OCI-LY7 (cell line): ENCODE data around the gene IGLL5. TPM values are rescaled to one million over a fixed set of nuclear protein-coding genes. Genes with fewer than 3 reads are reported as not detected.
A peak's percentile ranks its signal among the peaks of the same experiment; 100 is the strongest.

ENCODE experiments used
- BruUV-seq: library from RNA; stranded (reverse); fragments of 400-500 nt; replicated peaks from 2 replicates; lab custom pipeline; 2021; lab: Mats Ljungman, UMichigan
- CTCF ChIA-PET: fragments of 300-600 bp; sonication (Branson Sonifier 250); formaldehyde crosslinking; loops from one replicate; lab custom pipeline; 2022; ENCODE audit warnings: antibody characterized with exemption; ENCODE audit not compliant: unreplicated experiment; lab: Charles Lee
- POLR2A ChIA-PET: fragments of 300-600 bp; sonication (Branson Sonifier 250); formaldehyde crosslinking; loops from one replicate; lab custom pipeline; 2022; ENCODE audit warnings: antibody characterized with exemption; lab: Charles Lee
- DNase-seq: peaks from one replicate; pipeline ENCODE4 v3.0.0-alpha.2; 2015; ENCODE audit warnings: low spot score
- H2AFZ ChIP-seq: fragments of 200-600 bp; sonication (generic), shearing (Covaris generic); 2 replicates; pipeline ENCODE4 v1.6.1; 2014; ENCODE audit warnings: mild to moderate bottlenecking, antibody characterized with exemption, low read length, moderate library complexity
- H3K27ac ChIP-seq: fragments of 200-600 bp; sonication (generic); 2 replicates; pipeline ENCODE4 v1.5.1; 2014; ENCODE audit warnings: mixed run types, low read depth, mild to moderate bottlenecking, moderate library complexity, low read length, inconsistent platforms; ENCODE audit not compliant: poor library complexity, severe bottlenecking
- H3K36me3 ChIP-seq: fragments of 200-600 bp; sonication (generic); 2 replicates; pipeline ENCODE4 v1.6.1; 2014; ENCODE audit warnings: mild to moderate bottlenecking, antibody characterized with exemption, low read length, moderate library complexity, mixed read lengths; ENCODE audit not compliant: insufficient read depth
- H3K4me1 ChIP-seq: fragments of 200-600 bp; sonication (generic); 2 replicates; pipeline ENCODE4 v1.5.1; 2014; ENCODE audit warnings: mild to moderate bottlenecking, low read length; ENCODE audit not compliant: insufficient read depth, poor library complexity, severe bottlenecking
- H3K4me2 ChIP-seq: fragments of 200-600 bp; sonication (generic); 2 replicates; pipeline ENCODE4 v1.6.1; 2014; ENCODE audit warnings: mild to moderate bottlenecking, low read length
- H3K4me3 ChIP-seq: fragments of 200-600 bp; sonication (generic); 2 replicates; pipeline ENCODE4 v1.5.1; 2014; ENCODE audit warnings: mild to moderate bottlenecking, low read depth, low read length; ENCODE audit not compliant: poor library complexity, severe bottlenecking
- H3K79me2 ChIP-seq: fragments of 200-600 bp; sonication (generic); 2 replicates; pipeline ENCODE4 v1.6.1; 2016; ENCODE audit warnings: low read depth, mild to moderate bottlenecking, low read length, moderate library complexity, mixed read lengths; ENCODE audit not compliant: insufficient read depth
- H3K9me2 ChIP-seq: fragments of 200-600 bp; sonication (generic); 2 replicates; pipeline ENCODE4 v1.6.1; 2016; ENCODE audit warnings: mild to moderate bottlenecking, low read length, mixed read lengths; ENCODE audit not compliant: insufficient read depth
- H3K9me3 ChIP-seq: fragments of 200-600 bp; sonication (generic); 2 replicates; pipeline ENCODE4 v1.6.1; 2014; ENCODE audit warnings: mild to moderate bottlenecking, mixed run types, low read length, mixed read lengths
- H4K20me1 ChIP-seq: fragments of 200-600 bp; sonication (generic); 2 replicates; pipeline ENCODE4 v1.6.1; 2014; ENCODE audit warnings: mild to moderate bottlenecking, antibody characterized with exemption, low read length, moderate library complexity, mixed read lengths; ENCODE audit not compliant: insufficient read depth
- CTCF ChIP-seq: fragments of 200-600 bp; sonication (generic); conservative IDR thresholded peaks from 2 replicates; pipeline ENCODE4 v1.5.1; 2014; ENCODE audit warnings: mild to moderate bottlenecking, antibody characterized with exemption, low read length, moderate library complexity, mixed read lengths
- EZH2phosphoT487 ChIP-seq: fragments of 200-600 bp; sonication (generic); IDR thresholded peaks from 2 replicates; pipeline ENCODE4 v1.6.1; 2018; ENCODE audit warnings: low read depth, borderline replicate concordance, mild to moderate bottlenecking, mixed run types, antibody characterized with exemption, low read length, moderate library complexity, mixed read lengths
- intact Hi-C: fragments of 100-400 bp; cut with micrococcal nuclease; formaldehyde crosslinking; loops from one replicate; pipeline ENCODE4 v1.10.0; 2022; ENCODE audit not compliant: unreplicated experiment
- total RNA-seq, 2 experiments: library from RNA; depleted of rRNA in 1 of 2; stranded (reverse); fragments of >200 nt in 1 of 2; shearing (Covaris generic) in 1 of 2; gene quantifications; 2 replicates each; pipeline ENCODE4 v1.2.3, GENCODE V29; 2014 to 2022

Gene IGLL5
- total RNA-seq, 2 experiments from 2014 or later = 219 to 364 TPM

- Histone ChIP-seq H3K27ac (peak overlapping the region; percentile 81), H3K36me3 (peaks cover 78% of the 10 kb centered on the region), H3K4me3 (peak overlapping the region; percentile 87), H3K9me2 (no peaks in the 10 kb centered on the region), H4K20me1 (no peaks in the 10 kb centered on the region), H3K9me3 (no peaks in the 10 kb centered on the region), H3K4me1 (peaks cover 75% of the 10 kb centered on the region), H3K4me2 (peak overlapping the region; percentile 77), H2AFZ (no peak overlapping the region), H3K79me2 (peaks cover 61% of the 10 kb centered on the region)
- peak; percentile 48 for DNase-seq
- intact Hi-C loops = loop anchor here (1.0 kb wide), 2 partner anchors 37 to 41 kb away; no protein-coding TSS in a partner anchor
- BruUV-seq = no TSS peak
- ChIA-PET POLR2A (interaction anchor here (1.6 to 8.1 kb wide), 3 partner anchors 9 to 47 kb away, joined by 5 to 93 read pairs (median 8); no protein-coding TSS in a partner anchor), CTCF (no interaction called here)
- TF ChIP-seq CTCF = no peak
- no peak for TF ChIP-seq EZH2phosphoT487
Measured at GRCh38 chr22:22893891-22894739, 6.5 kb downstream of the IGLL5 start.

GRCh38 chr22:22894740-22895731 lies 7.4 kb downstream of the IGLL5 start:
- intact Hi-C loops = no loop called here

More at GRCh38 chr22:22894740-22895731, 7.4 kb downstream of the IGLL5 start:
- Histone ChIP-seq H4K20me1 (no peaks in the 10 kb centered on the region), H3K9me3 (no peaks in the 10 kb centered on the region), H3K4me3 (peak overlapping the region; percentile 87), H3K4me1 (peaks cover 82% of the 10 kb centered on the region), H3K36me3 (peaks cover 69% of the 10 kb centered on the region), H3K27ac (peak overlapping the region; percentile 81), H3K4me2 (peak overlapping the region; percentile 77), H3K79me2 (peaks cover 52% of the 10 kb centered on the region), H2AFZ (no peak overlapping the region), H3K9me2 (no peaks in the 10 kb centered on the region)
- ChIA-PET CTCF (interaction anchor here (1.1 kb wide), 1 partner anchor 34 kb away, joined by 3 read pairs; no protein-coding TSS in a partner anchor), POLR2A (interaction anchor here (0.7 to 8.1 kb wide), 3 partner anchors 8 to 47 kb away, joined by 3 to 93 read pairs (median 8); no protein-coding TSS in a partner anchor)
- DNase-seq = peak; percentile 52
- no TSS peak for BruUV-seq
- no peak for TF ChIP-seq EZH2phosphoT487
- TF ChIP-seq CTCF = no peak
